ENCODE data around the gene C10orf62.
A peak's percentile ranks its signal among the peaks of the same experiment; 100 is the strongest.
"Not testable (repeated sequence)": the region's sequence is repeated elsewhere in the genome, so short reads cannot be mapped to it uniquely, and the experiment has no call there.

Gene C10orf62

GRCh38 chr10:97589479-97589878, at the start of gene C10orf62:
Gene C10orf62, plus strand, starts transcription at chr10:97589721. Its CDS starts 177 bp downstream, at chr10:97589898.
- DNase-seq (ENCODE audit: low spot score), result no peak

- no peak for DNase-seq (ENCODE audit: low spot score)
Measured at GRCh38 chr10:97540669-97541500, 48.6 kb upstream of the C10orf62 start.

GRCh38 chr10:97542169-97543024, 47.1 kb upstream of the C10orf62 start:
- DNase-seq (ENCODE audit: low spot score), result no peak

- no peak for DNase-seq (ENCODE audit: low spot score)
Measured at GRCh38 chr10:97543025-97543546, 46.4 kb upstream of the C10orf62 start.

- DNase-seq (ENCODE audit: low spot score), result no peak
Measured at GRCh38 chr10:97546456-97547270, 42.9 kb upstream of the C10orf62 start.

GRCh38 chr10:97547271-97547600, 42.3 kb upstream of the C10orf62 start:
- DNase-seq (ENCODE audit: low spot score), result no peak

- no peak for DNase-seq (ENCODE audit: low spot score)
Measured at GRCh38 chr10:97547962-97548361, 41.6 kb upstream of the C10orf62 start.

- no peak for DNase-seq (ENCODE audit: low spot score)
Measured at GRCh38 chr10:97548828-97549455, 40.6 kb upstream of the C10orf62 start.

- DNase-seq (ENCODE audit: low spot score), result no peak
Measured at GRCh38 chr10:97549587-97550322, 39.8 kb upstream of the C10orf62 start.

GRCh38 chr10:97550336-97551149, 39.0 kb upstream of the C10orf62 start:
- DNase-seq (ENCODE audit: low spot score), result no peak

- DNase-seq (ENCODE audit: low spot score), result no peak
Measured at GRCh38 chr10:97551271-97551670, 38.2 kb upstream of the C10orf62 start.

GRCh38 chr10:97553575-97554031, 35.9 kb upstream of the C10orf62 start:
- peak; percentile 54 for DNase-seq (ENCODE audit: low spot score)

GRCh38 chr10:97554336-97554735, 35.2 kb upstream of the C10orf62 start:
- DNase-seq (ENCODE audit: low spot score), result not testable (repeated sequence)

- not testable (repeated sequence) for DNase-seq (ENCODE audit: low spot score)
Measured at GRCh38 chr10:97555541-97555940, 34.0 kb upstream of the C10orf62 start.

- not testable (repeated sequence) for DNase-seq (ENCODE audit: low spot score)
Measured at GRCh38 chr10:97560731-97561381, 28.7 kb upstream of the C10orf62 start.

GRCh38 chr10:97561386-97562077, 28.0 kb upstream of the C10orf62 start:
- not testable (repeated sequence) for DNase-seq (ENCODE audit: low spot score)

GRCh38 chr10:97562329-97562728, 27.2 kb upstream of the C10orf62 start:
- not testable (repeated sequence) for DNase-seq (ENCODE audit: low spot score)

GRCh38 chr10:97563337-97563736, 26.2 kb upstream of the C10orf62 start:
- DNase-seq (ENCODE audit: low spot score), result no peak

- no peak for DNase-seq (ENCODE audit: low spot score)
Measured at GRCh38 chr10:97564776-97565175, 24.7 kb upstream of the C10orf62 start.

Measured in germinal center (tissue), 1 donor.